NCI-H1092 (cell line): ENCODE measurements around the gene TMEM50B.
"Not testable (repeated sequence)": the region's sequence is repeated elsewhere in the genome, so short reads cannot be mapped to it uniquely, and the experiment has no call there.

ENCODE experiments used
- DNase-seq: peaks from one replicate; lab custom pipeline; 2025; lab: John Stamatoyannopoulos, UW

TMEM50B gene

GRCh38 chr21:33478182-33478581 is 1.6 kb downstream of the TMEM50B start:
- no peak for DNase-seq

DNA sequence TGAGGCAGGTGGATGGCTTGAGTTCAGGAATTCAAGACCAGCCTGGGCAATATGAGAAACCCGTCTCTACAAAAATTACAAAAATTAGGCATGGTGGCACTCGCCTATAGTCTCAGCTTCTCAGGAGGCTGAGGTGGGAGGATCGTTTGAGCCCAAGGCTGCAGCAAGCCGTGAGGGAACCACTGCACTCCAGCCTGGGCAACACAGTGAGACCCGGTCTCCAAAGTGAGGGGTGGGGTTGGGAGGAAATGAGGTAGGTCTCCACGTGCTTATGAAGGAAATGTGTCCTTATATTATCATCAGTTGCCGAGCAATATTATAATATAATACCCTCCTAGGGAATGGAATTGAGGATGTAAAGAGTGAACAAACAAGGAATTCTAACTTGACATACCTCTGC is 2.7 kb downstream of the TMEM50B start:
- no peak for DNase-seq

- DNase-seq = no peak
Observed at GRCh38 chr21:33473344-33473743, 6.4 kb downstream of the TMEM50B start.

GRCh38 chr21:33470701-33471100 is 9.1 kb downstream of the TMEM50B start:
- DNase-seq = no peak

- not testable (repeated sequence) for DNase-seq
Observed at GRCh38 chr21:33469183-33469582, 10.6 kb downstream of the TMEM50B start.

DNA sequence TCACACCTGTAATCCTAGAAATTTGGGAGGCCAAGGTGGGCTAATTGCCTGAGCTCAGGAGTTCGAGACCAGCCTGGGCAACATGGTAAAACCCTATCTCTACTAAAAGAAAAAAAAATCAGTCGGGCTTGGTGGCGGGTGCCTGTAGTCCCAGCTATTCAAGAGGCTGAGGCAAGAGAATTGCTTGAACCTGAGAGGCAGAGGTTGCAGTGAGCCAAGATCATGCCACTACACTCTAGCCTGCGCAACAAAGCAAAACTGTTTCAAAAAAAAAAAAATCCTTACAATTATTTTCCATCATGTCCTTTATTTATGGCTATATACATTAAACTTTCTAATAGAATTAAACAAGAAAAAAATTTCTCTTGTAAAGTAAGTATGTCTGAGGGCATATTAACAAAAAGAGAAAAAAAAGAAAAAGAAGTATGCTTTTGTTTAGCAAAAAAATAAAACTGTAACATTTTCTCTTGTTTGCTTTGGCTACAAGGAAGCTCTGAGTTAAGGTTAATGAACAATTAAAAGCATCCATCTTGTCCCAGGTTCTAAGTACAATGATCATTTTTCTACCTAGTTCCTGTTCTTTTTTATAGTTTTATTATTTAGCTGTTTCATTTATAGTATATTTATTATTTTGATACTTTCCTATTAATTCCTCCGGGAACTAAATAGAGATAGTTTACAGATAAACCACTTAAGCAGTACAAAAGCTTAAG is 18.1 kb downstream of the TMEM50B start:
- DNase-seq = no peak

GRCh38 chr21:33458861-33459260 is 20.9 kb downstream of the TMEM50B start:
- no peak for DNase-seq

- DNase-seq = no peak
Observed at GRCh38 chr21:33455686-33456446, 23.9 kb downstream of the TMEM50B start.

- DNase-seq = no peak
Observed at GRCh38 chr21:33452362-33452761, 27.4 kb downstream of the TMEM50B start.

DNA sequence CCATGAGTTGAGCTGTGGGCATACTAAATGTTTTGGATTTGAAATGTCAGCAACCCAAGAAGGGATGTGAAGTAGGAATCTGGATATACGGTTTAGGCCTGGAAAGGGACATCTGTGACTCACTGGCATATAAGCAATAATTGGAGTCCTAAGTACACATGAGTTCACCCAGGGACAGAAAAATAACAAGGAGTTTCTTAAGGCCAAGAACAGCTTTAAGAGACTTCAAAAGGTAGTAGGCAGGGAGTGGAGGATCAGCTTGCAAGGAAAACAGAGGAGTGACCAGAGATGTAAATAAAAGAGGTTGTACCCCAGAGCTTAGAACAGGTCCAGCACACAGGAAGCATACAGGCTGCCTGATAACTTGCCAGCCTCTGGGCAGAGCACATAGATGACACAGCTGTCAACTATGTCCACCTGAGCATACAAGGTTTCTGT is 28.1 kb downstream of the TMEM50B start:
- no peak for DNase-seq

- no peak for DNase-seq
Observed at GRCh38 chr21:33449616-33450015, 30.2 kb downstream of the TMEM50B start.

GRCh38 chr21:33446620-33447019 is 33.2 kb downstream of the TMEM50B start:
- DNase-seq = not testable (repeated sequence)

- DNase-seq = no peak
Observed at GRCh38 chr21:33444499-33444898, 35.3 kb downstream of the TMEM50B start.

- DNase-seq = no peak
Observed at GRCh38 chr21:33443194-33443593, 36.6 kb downstream of the TMEM50B start.

- DNase-seq = peak; percentile 63
Observed at GRCh38 chr21:33441489-33442477, 38.0 kb downstream of the TMEM50B start.

DNA sequence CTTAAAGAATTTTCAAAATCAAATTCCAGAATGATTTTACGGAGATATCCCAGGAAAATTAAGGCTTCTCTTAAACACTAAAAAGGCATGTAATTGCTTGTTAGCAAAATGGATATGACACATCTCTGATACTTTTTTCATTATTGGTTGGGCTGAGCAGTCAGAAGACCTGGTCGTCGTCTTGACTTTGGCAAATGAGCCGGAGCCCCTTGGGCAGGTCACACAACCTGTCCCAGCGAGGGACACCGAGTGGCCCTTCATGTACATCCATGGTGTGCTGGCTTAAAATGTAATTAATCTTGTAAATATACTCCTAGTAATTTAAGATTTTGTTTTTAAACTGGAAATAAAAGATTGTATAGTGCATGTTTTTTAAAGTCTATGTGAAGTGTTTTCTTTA is 42.6 kb downstream of the TMEM50B start:
- no peak for DNase-seq

GRCh38 chr21:33434770-33435360 is 44.9 kb downstream of the TMEM50B start:
- DNase-seq = no peak

DNA sequence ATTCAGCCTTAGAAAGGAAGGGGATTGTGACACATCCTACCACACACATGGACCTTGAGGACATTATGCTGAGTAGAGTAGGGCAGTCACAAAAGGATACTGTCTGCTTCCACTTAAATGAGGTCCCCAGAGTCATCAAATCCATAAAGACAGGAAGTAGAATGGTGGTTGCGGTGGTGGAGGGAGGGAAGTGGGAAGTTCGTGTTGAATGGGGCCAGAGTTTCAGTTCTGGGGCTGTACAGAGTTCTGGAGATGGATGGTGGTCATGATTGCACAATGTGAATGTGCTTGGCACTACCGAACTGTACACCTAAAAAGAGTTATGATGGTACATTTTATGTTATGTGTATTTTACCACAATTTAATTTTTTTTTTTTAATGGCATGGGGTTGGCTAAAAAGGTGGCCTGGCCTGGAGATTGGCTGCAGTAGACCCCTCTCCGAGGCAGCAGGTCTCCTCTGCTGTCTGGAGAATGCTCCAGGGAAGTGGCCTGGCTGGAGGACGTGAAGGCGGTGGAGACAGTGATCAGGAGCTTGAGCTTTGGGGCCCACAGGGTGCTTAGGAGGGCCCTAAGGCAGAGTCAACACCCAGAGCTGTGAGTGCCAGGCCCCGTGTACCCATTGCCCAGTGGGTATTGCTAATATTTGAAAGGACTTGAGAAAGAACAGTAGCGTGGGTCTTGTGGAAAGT is 46.2 kb downstream of the TMEM50B start:
- no peak for DNase-seq

DNA sequence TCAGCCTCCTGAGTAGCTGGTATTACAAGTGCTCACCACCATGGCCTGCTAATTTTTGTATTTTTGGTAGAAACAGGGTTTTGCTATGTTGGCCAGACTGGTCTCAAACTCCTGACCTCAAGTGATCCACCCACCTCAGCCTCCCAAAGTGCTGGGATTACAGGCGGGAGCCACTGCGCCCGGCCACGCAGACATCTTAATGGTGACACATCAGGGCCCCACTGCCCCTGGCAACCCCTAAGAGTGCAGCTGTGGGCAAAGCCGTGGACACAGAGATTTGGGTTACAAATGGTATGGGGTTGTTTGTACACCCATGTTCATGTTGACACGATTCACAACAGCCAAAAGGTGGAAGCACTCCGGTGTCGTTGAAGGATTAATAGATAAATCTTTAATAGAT is 46.8 kb downstream of the TMEM50B start:
- DNase-seq = no peak

DNA sequence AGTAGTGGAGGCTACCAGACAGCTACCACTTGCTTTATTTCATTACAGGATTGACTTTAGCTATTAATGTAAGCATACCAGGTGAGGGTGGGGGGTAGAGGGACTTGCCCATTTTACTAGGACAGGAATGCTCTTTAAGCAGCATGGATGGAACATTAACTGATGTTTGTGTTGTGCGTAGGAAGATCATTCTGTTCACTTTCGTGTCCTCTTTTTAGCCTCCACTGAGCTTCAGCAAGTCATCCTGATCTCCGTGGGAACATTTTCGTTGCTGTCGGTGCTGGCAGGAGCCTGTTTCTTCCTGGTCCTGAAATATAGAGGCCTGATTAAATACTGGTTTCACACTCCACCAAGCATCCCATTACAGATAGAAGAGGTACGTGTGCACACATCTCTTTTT is 47.3 kb downstream of the TMEM50B start:
- no peak for DNase-seq

DNA sequence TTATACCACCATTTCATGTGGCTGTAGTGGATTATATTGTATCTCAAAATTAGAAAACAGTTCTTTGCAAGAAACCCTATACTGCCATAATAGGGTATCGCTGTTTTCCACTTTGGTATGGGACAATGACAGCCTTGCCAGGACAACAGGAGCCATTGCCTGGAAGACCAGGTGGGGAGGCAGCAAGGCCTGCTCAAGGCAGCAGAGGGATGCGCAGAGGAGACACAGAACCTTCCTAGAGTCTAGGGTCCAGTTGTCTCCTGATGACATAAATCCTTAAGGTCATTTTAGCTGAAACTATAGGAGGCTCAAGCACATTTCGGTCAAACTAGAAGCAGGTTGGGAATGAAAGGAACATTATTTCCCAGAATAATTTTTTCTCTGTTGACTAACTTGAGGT is 48.9 kb downstream of the TMEM50B start:
- DNase-seq = no peak
